ENCODE data around the gene OR2V1.
"Not testable (repeated sequence)": the region's sequence is repeated elsewhere in the genome, so short reads cannot be mapped to it uniquely, and the experiment has no call there.

DNA sequence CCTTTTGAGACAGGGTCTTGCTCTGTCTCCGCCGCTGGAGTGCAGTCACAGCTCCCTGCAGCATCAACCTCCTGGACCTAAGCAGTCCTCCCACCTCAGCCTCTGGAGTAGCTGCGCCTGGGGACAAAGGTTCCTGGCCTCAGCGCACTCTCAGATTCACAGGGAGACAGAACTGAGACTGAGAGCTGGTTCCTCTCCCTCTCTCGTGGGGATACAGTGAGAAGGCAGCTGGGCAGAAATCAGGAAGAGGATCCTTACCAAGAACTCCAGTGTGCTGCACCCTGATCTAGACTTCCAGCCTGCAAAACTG lies 26.8 kb downstream of the OR2V1 start:
- TF ChIP-seq EZH2 (optimal IDR thresholded peaks at IDR 0.05; ENCODE audit: low read depth, low read length): not testable (repeated sequence)
- TF ChIP-seq, protein P1, sequence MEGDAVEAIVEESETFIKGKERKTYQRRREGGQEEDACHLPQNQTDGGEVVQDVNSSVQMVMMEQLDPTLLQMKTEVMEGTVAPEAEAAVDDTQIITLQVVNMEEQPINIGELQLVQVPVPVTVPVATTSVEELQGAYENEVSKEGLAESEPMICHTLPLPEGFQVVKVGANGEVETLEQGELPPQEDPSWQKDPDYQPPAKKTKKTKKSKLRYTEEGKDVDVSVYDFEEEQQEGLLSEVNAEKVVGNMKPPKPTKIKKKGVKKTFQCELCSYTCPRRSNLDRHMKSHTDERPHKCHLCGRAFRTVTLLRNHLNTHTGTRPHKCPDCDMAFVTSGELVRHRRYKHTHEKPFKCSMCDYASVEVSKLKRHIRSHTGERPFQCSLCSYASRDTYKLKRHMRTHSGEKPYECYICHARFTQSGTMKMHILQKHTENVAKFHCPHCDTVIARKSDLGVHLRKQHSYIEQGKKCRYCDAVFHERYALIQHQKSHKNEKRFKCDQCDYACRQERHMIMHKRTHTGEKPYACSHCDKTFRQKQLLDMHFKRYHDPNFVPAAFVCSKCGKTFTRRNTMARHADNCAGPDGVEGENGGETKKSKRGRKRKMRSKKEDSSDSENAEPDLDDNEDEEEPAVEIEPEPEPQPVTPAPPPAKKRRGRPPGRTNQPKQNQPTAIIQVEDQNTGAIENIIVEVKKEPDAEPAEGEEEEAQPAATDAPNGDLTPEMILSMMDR (IDR thresholded peaks at IDR 0.05; ENCODE audit: low read length): not testable (repeated sequence)

Measured in MM.1S (cell line).